Thymus (tissue), 11 donors: Measurements from ENCODE around the gene ALDH3B1. TPM values are rescaled to one million over a fixed set of nuclear protein-coding genes. Genes with fewer than 3 reads are reported as not detected.

Experiments used
- DNase-seq, 9 donors: peaks; one replicate each; pipeline ENCODE4 v3.0.0-alpha.2; 2013; ENCODE audit warnings: low spot score in 9 of 9, low read depth in 6 of 9, missing footprints in 1 of 9
- H3K27ac ChIP-seq, 2 donors: one replicate each; pipeline ENCODE4 v1.5.1; 2013; ENCODE audit warnings: control low read depth in 1 of 2, low read depth in 1 of 2, low read length in 1 of 2, mild to moderate bottlenecking in 1 of 2, moderate library complexity in 1 of 2
- H3K27me3 ChIP-seq, 2 donors: one replicate each; pipeline ENCODE4 v1.5.1; 2013; ENCODE audit warnings: low read length in 1 of 2; ENCODE audit not compliant: control insufficient read depth in 2 of 2, insufficient read depth in 1 of 2
- H3K36me3 ChIP-seq, 2 donors: one replicate each; pipeline ENCODE4 v1.5.1; 2013; ENCODE audit warnings: low read length in 1 of 2, mild to moderate bottlenecking in 1 of 2, moderate library complexity in 1 of 2; ENCODE audit not compliant: control insufficient read depth in 2 of 2, insufficient read depth in 2 of 2
- H3K4me1 ChIP-seq, 2 donors: one replicate each; pipeline ENCODE4 v1.5.1; 2013; ENCODE audit warnings: low read length in 2 of 2; ENCODE audit not compliant: control insufficient read depth in 2 of 2, insufficient read depth in 2 of 2
- H3K4me3 ChIP-seq, 2 donors: one replicate each; pipeline ENCODE4 v1.5.1; 2013; ENCODE audit warnings: low read length in 2 of 2, control low read depth in 1 of 2, mild to moderate bottlenecking in 1 of 2
- H3K9me3 ChIP-seq, 2 donors: one replicate each; pipeline ENCODE4 v1.5.1; 2013; ENCODE audit warnings: low read length in 1 of 2, mild to moderate bottlenecking in 1 of 2; ENCODE audit not compliant: control insufficient read depth in 2 of 2, insufficient read depth in 1 of 2
- WGBS: extraction: QIAGEN DNeasy Blood & Tissue Kit; methylation state at CpG from one replicate; pipeline ENCODE4 v1.1.7; 2013; 5-methylcytosine and 5-hydroxymethylcytosine counted together
- polyA plus RNA-seq: library from polyadenylated mRNA; stranded (reverse); fragments of 200-250 nt; gene quantifications from one replicate; pipeline ENCODE4 v1.2.3, GENCODE V29; 2013
- total RNA-seq: library from RNA; stranded (reverse); fragments of 120-200 nt; gene quantifications from one replicate; pipeline ENCODE4 v1.2.4, GENCODE V29; 2013
- donor health status: healthy.

Gene ALDH3B1
- total and polyA plus RNA-seq, 2 donors = 1.3 to 3.9 TPM

GRCh38 chr11:67996051-67996450 lies 14.1 kb upstream of the ALDH3B1 start:
- no peak overlapping the region for H3K4me3 ChIP-seq
- DNase-seq = no peak
- no peaks in the 10 kb centered on the region for H3K36me3 ChIP-seq
- WGBS = 97% methylated on average over 13 of the region's 13 CpGs
- peaks cover 9 to 22% of the 10 kb centered on the region in 2 donors for H3K4me1 ChIP-seq
- no peak overlapping the region for H3K27ac ChIP-seq
- H3K9me3 ChIP-seq = no peaks in the 10 kb centered on the region
- H3K27me3 ChIP-seq = peaks cover 0 to 25% of the 10 kb centered on the region in 2 donors

- peaks cover 0 to 23% of the 10 kb centered on the region in 2 donors for H3K27me3 ChIP-seq
- no peak overlapping the region for H3K4me3 ChIP-seq
- WGBS = 91% methylated on average over 41 of the region's 41 CpGs
- no peaks in the 10 kb centered on the region for H3K9me3 ChIP-seq
- H3K4me1 ChIP-seq = peaks cover 9 to 22% of the 10 kb centered on the region in 2 donors
- no peaks in the 10 kb centered on the region for H3K36me3 ChIP-seq
- DNase-seq = no peak
- no peak overlapping the region for H3K27ac ChIP-seq
These were observed 13.3 kb upstream of the ALDH3B1 start for GRCh38 chr11:67996622-67997474.

- no peaks in the 10 kb centered on the region for H3K36me3 ChIP-seq
- WGBS = 86% methylated on average over 29 of the region's 29 CpGs
- H3K27ac ChIP-seq = no peak overlapping the region
- H3K9me3 ChIP-seq = peaks cover 0 to 2% of the 10 kb centered on the region in 2 donors
- no peak overlapping the region for H3K4me3 ChIP-seq
- H3K4me1 ChIP-seq = peaks cover 9 to 22% of the 10 kb centered on the region in 2 donors
- DNase-seq = no peak
- peaks cover 3 to 25% of the 10 kb centered on the region in 2 donors for H3K27me3 ChIP-seq
These were observed 12.6 kb upstream of the ALDH3B1 start for GRCh38 chr11:67997475-67997921.

GRCh38 chr11:67998150-67999045 lies 11.7 kb upstream of the ALDH3B1 start:
- Histone ChIP-seq H3K27ac (no peak overlapping the region), H3K9me3 (peaks cover 0 to 4% of the 10 kb centered on the region in 2 donors), H3K36me3 (no peaks in the 10 kb centered on the region), H3K4me3 (no peak overlapping the region), H3K27me3 (peaks cover 9 to 27% of the 10 kb centered on the region in 2 donors), H3K4me1 (peaks cover 10 to 25% of the 10 kb centered on the region in 2 donors)
- peak in 2 of 9 donors; percentile 32 to 41 for DNase-seq
- WGBS = 42% methylated on average over 9 of the region's 9 CpGs

GRCh38 chr11:67999201-67999629 lies 10.9 kb upstream of the ALDH3B1 start:
- Histone ChIP-seq H3K4me1 (peaks cover 15 to 24% of the 10 kb centered on the region in 2 donors), H3K27me3 (peaks cover 17 to 35% of the 10 kb centered on the region in 2 donors), H3K9me3 (peaks cover 0 to 4% of the 10 kb centered on the region in 2 donors), H3K4me3 (no peak overlapping the region), H3K27ac (no peak overlapping the region), H3K36me3 (no peaks in the 10 kb centered on the region)
- 98% methylated on average over 13 of the region's 13 CpGs for WGBS
- no peak for DNase-seq

- no peak for DNase-seq
- no peaks in the 10 kb centered on the region for H3K36me3 ChIP-seq
- 98% methylated on average over 5 of the region's 5 CpGs for WGBS
- peaks cover 0 to 4% of the 10 kb centered on the region in 2 donors for H3K9me3 ChIP-seq
- no peak overlapping the region for H3K27ac ChIP-seq
- H3K4me1 ChIP-seq = peaks cover 17 to 23% of the 10 kb centered on the region in 2 donors
- H3K4me3 ChIP-seq = no peak overlapping the region
- H3K27me3 ChIP-seq = peaks cover 22 to 40% of the 10 kb centered on the region in 2 donors
These were observed 10.4 kb upstream of the ALDH3B1 start for GRCh38 chr11:67999704-68000103.

- WGBS = 36% methylated on average over 9 of the region's 9 CpGs
- Histone ChIP-seq H3K4me1 (peaks cover 16 to 18% of the 10 kb centered on the region in 2 donors), H3K9me3 (peaks cover 0 to 4% of the 10 kb centered on the region in 2 donors), H3K36me3 (no peaks in the 10 kb centered on the region), H3K4me3 (no peak overlapping the region), H3K27me3 (peaks cover 23 to 58% of the 10 kb centered on the region in 2 donors), H3K27ac (no peak overlapping the region)
- DNase-seq = no peak
These were observed 7.6 kb upstream of the ALDH3B1 start for GRCh38 chr11:68002575-68002937.

- Histone ChIP-seq H3K9me3 (peaks cover 0 to 4% of the 10 kb centered on the region in 2 donors), H3K27me3 (peaks cover 23 to 58% of the 10 kb centered on the region in 2 donors), H3K4me1 (peaks cover 11 to 12% of the 10 kb centered on the region in 2 donors), H3K4me3 (peak overlapping the region; percentile 22 to 60), H3K36me3 (no peaks in the 10 kb centered on the region), H3K27ac (peak overlapping the region in 1 of 2 donors; percentile 48)
- DNase-seq = no peak
- WGBS = 13% methylated on average over 86 of the region's 86 CpGs
These were observed 6.9 kb upstream of the ALDH3B1 start for GRCh38 chr11:68002938-68003845.
